ENCODE data around the gene TATDN2.

The TATDN2 gene

DNA sequence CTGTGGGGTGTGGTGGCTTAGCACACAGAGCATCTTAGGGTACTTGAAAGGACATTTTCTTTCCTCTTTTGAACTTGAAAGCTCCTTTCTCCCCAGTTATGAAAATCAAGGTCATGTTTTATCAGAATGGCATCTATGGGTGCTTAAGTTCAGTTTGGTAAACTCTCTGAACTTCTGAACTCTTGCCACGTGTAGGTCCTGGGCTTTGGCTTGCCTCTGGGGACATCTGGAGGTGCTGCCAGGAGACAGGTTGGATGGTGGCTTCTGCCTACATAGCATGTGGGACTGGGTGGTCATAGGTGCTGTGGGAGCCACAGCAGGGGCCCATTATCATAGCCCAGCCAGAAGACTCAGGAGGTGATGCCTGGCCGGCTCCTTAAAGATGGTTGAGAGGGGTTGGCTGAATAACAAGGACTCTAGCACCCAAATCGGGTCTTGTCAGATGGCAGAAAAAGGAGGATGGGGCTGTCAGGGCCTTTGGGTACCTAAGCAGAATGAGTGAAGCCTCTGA lies 28.9 kb downstream of the TATDN2 start:
- no peak overlapping the region for H3K4me2 ChIP-seq (ENCODE audit: low read length)
- H3K4ac ChIP-seq (ENCODE audit: low read depth, low read length), result no peak overlapping the region
- no peaks in the 10 kb centered on the region for H3K27me3 ChIP-seq (ENCODE audit: insufficient read depth, low read length, poor library complexity)
- H3K4me1 ChIP-seq (ENCODE audit: control insufficient read depth, low read depth, low read length), result no peaks in the 10 kb centered on the region
- no peak overlapping the region for H4K8ac ChIP-seq (ENCODE audit: low read depth, low read length)
- no peak overlapping the region for H2BK120ac ChIP-seq (ENCODE audit: low read depth, low read length)
- no peak overlapping the region for H3K18ac ChIP-seq (ENCODE audit: low read length)
- H4K5ac ChIP-seq (ENCODE audit: low read length), result no peak overlapping the region
- H3K79me2 ChIP-seq (ENCODE audit: control insufficient read depth, insufficient read depth, low read length), result peaks cover 4% of the 10 kb centered on the region
- WGBS (ENCODE audit: extremely low coverage, insufficient coverage, low lambda C conversion rate), result no CpG with 5 or more reads among the region's 3 CpGs
- DNase-seq, result no peak
- no peaks in the 10 kb centered on the region for H3K36me3 ChIP-seq (ENCODE audit: control insufficient read depth, insufficient read depth, low read length)
- no peak overlapping the region for H3K4me3 ChIP-seq (ENCODE audit: low read length)
- no peak overlapping the region for H3K56ac ChIP-seq (ENCODE audit: low read length)
- H3K23ac ChIP-seq (ENCODE audit: low read length), result no peak overlapping the region
- H3K9ac ChIP-seq (ENCODE audit: low read length), result no peak overlapping the region
- peaks cover 4% of the 10 kb centered on the region for H3K79me1 ChIP-seq (ENCODE audit: low read length)
- no peak overlapping the region for H3K27ac ChIP-seq (ENCODE audit: low read depth, low read length)
- no peak overlapping the region for H2AK5ac ChIP-seq (ENCODE audit: low read length)
- H2BK15ac ChIP-seq (replicated peaks; ENCODE audit: low read depth), result no peak overlapping the region
- H2BK5ac ChIP-seq (ENCODE audit: low read length), result no peak overlapping the region

DNA sequence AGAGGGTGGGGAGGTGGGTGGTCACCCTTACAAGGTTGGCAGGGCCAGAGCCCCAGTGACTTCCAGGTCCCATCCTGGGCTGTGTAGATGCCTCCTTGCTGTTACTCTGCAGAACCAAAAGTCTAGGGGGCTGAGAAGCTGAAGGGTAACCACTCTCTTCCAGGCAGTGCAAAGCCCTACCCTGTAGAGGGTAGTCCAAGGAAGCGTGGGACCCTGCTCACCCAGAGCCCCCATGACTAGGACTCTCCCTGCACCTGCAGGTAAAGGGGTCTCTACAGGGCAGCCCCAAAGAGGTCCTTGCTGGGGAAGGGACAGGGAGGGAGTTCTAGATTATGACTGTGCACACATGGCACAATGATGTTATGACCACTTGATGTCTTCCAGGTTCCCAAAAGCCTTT lies 30.2 kb downstream of the TATDN2 start:
- no peak overlapping the region for H3K4ac ChIP-seq (ENCODE audit: low read depth, low read length)
- no peak overlapping the region for H3K18ac ChIP-seq (ENCODE audit: low read length)
- H3K27me3 ChIP-seq (ENCODE audit: insufficient read depth, low read length, poor library complexity), result no peaks in the 10 kb centered on the region
- no peak overlapping the region for H2BK15ac ChIP-seq (replicated peaks; ENCODE audit: low read depth)
- H3K23ac ChIP-seq (ENCODE audit: low read length), result no peak overlapping the region
- no peak overlapping the region for H3K9ac ChIP-seq (ENCODE audit: low read length)
- no peaks in the 10 kb centered on the region for H3K36me3 ChIP-seq (ENCODE audit: control insufficient read depth, insufficient read depth, low read length)
- H2BK5ac ChIP-seq (ENCODE audit: low read length), result no peak overlapping the region
- no peak overlapping the region for H3K4me2 ChIP-seq (ENCODE audit: low read length)
- H3K79me2 ChIP-seq (ENCODE audit: control insufficient read depth, insufficient read depth, low read length), result peaks cover 1% of the 10 kb centered on the region
- no peak overlapping the region for H3K56ac ChIP-seq (ENCODE audit: low read length)
- H3K4me1 ChIP-seq (ENCODE audit: control insufficient read depth, low read depth, low read length), result no peaks in the 10 kb centered on the region
- H4K8ac ChIP-seq (ENCODE audit: low read depth, low read length), result no peak overlapping the region
- no peak overlapping the region for H4K5ac ChIP-seq (ENCODE audit: low read length)
- no CpG with 5 or more reads among the region's 1 CpG for WGBS (ENCODE audit: extremely low coverage, insufficient coverage, low lambda C conversion rate)
- H3K27ac ChIP-seq (ENCODE audit: low read depth, low read length), result no peak overlapping the region
- no peak overlapping the region for H2AK5ac ChIP-seq (ENCODE audit: low read length)
- peaks cover 2% of the 10 kb centered on the region for H3K79me1 ChIP-seq (ENCODE audit: low read length)
- H3K4me3 ChIP-seq (ENCODE audit: low read length), result no peak overlapping the region
- no peak overlapping the region for H2BK120ac ChIP-seq (ENCODE audit: low read depth, low read length)
- DNase-seq, result no peak

DNA sequence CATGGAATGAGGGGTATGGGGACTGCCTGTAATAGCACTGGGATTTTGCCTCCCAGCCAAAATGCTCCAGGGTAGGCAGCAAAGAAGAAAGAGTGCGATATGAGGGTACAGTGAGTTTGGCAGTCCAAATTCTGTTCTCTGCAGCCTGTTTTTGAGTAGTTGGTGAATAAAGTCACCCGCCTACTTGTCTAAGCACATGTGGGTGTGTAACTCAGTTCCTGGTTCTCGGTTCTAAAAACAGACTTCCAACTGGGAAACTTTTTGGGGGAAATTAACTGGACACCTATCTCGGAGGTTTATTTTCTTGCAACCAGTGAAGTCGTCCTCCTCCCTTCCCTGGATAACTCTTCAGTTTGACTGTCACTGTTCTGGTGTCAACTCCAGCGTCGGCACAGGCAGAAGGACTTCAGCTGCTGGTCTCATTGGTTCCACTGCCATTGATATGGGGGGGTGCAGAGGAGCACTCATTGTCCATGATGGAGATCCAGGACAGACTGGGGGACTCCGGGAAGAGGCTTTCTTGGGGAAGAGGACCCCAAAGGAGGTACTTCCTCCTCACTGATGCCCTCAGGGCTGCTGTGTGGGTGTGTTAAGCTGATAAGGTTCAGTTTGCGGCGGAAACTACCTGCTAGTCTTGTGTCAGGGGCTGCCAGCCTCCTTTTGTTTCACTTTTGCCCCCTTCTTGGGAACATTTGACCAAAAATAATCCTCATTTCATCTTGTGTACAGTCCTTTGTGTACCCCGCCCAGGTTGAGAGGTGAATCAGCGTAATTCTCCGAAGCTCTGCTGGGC lies 31.3 kb downstream of the TATDN2 start:
- Histone ChIP-seq H3K9ac (ENCODE audit: low read length) (no peak overlapping the region), H3K4me2 (ENCODE audit: low read length) (no peak overlapping the region), H3K27me3 (ENCODE audit: insufficient read depth, low read length, poor library complexity) (no peaks in the 10 kb centered on the region), H2BK120ac (ENCODE audit: low read depth, low read length) (no peak overlapping the region), H3K79me2 (ENCODE audit: control insufficient read depth, insufficient read depth, low read length) (no peaks in the 10 kb centered on the region), H2BK5ac (ENCODE audit: low read length) (no peak overlapping the region), H3K4me1 (ENCODE audit: control insufficient read depth, low read depth, low read length) (no peaks in the 10 kb centered on the region), H3K56ac (ENCODE audit: low read length) (no peak overlapping the region), H3K27ac (ENCODE audit: low read depth, low read length) (no peak overlapping the region), H3K4me3 (ENCODE audit: low read length) (no peak overlapping the region), H3K4ac (ENCODE audit: low read depth, low read length) (no peak overlapping the region), H3K18ac (ENCODE audit: low read length) (no peak overlapping the region), H2AK5ac (ENCODE audit: low read length) (no peak overlapping the region), H4K5ac (ENCODE audit: low read length) (no peak overlapping the region), H2BK15ac (replicated peaks; ENCODE audit: low read depth) (no peak overlapping the region), H3K36me3 (ENCODE audit: control insufficient read depth, insufficient read depth, low read length) (no peaks in the 10 kb centered on the region), H3K23ac (ENCODE audit: low read length) (no peak overlapping the region), H4K8ac (ENCODE audit: low read depth, low read length) (no peak overlapping the region), H3K79me1 (ENCODE audit: low read length) (no peaks in the 10 kb centered on the region)
- no CpG with 5 or more reads among the region's 13 CpGs for WGBS (ENCODE audit: extremely low coverage, insufficient coverage, low lambda C conversion rate)
- DNase-seq, result no peak

DNA sequence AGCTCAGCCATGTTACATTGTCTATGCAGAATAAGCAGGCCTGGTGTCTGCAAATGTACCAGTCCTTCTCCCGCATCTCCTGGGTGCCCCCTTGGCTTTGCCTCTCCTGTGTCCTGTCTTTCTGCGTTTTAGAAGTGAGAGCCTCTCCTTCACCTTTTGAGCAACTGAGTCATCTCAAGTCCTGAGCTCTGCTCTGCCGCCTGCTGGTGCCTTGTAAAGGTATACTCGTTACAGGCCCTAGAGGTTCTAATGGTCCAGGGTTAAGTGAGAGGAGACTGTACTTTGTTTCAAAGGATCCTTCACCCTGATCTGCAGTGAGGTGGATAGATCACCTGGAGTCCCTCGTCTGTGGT lies 31.9 kb downstream of the TATDN2 start:
- Histone ChIP-seq H4K8ac (ENCODE audit: low read depth, low read length) (no peak overlapping the region), H2BK5ac (ENCODE audit: low read length) (no peak overlapping the region), H3K23ac (ENCODE audit: low read length) (no peak overlapping the region), H4K5ac (ENCODE audit: low read length) (no peak overlapping the region), H3K36me3 (ENCODE audit: control insufficient read depth, insufficient read depth, low read length) (no peaks in the 10 kb centered on the region), H3K4me1 (ENCODE audit: control insufficient read depth, low read depth, low read length) (no peaks in the 10 kb centered on the region), H3K79me1 (ENCODE audit: low read length) (no peaks in the 10 kb centered on the region), H3K27ac (ENCODE audit: low read depth, low read length) (no peak overlapping the region), H3K27me3 (ENCODE audit: insufficient read depth, low read length, poor library complexity) (no peaks in the 10 kb centered on the region), H3K4me2 (ENCODE audit: low read length) (no peak overlapping the region), H3K18ac (ENCODE audit: low read length) (no peak overlapping the region), H3K4ac (ENCODE audit: low read depth, low read length) (no peak overlapping the region), H2AK5ac (ENCODE audit: low read length) (no peak overlapping the region), H3K56ac (ENCODE audit: low read length) (no peak overlapping the region), H2BK120ac (ENCODE audit: low read depth, low read length) (no peak overlapping the region), H3K79me2 (ENCODE audit: control insufficient read depth, insufficient read depth, low read length) (no peaks in the 10 kb centered on the region), H2BK15ac (replicated peaks; ENCODE audit: low read depth) (no peak overlapping the region), H3K4me3 (ENCODE audit: low read length) (no peak overlapping the region), H3K9ac (ENCODE audit: low read length) (no peak overlapping the region)
- DNase-seq, result peak; percentile 39
- no CpG with 5 or more reads among the region's 5 CpGs for WGBS (ENCODE audit: extremely low coverage, insufficient coverage, low lambda C conversion rate)

- no peak overlapping the region for H4K8ac ChIP-seq (ENCODE audit: low read depth, low read length)
- H2BK5ac ChIP-seq (ENCODE audit: low read length), result no peak overlapping the region
- no peaks in the 10 kb centered on the region for H3K27me3 ChIP-seq (ENCODE audit: insufficient read depth, low read length, poor library complexity)
- no peak overlapping the region for H3K23ac ChIP-seq (ENCODE audit: low read length)
- no peak overlapping the region for H3K18ac ChIP-seq (ENCODE audit: low read length)
- no peak for DNase-seq
- no peak overlapping the region for H3K9ac ChIP-seq (ENCODE audit: low read length)
- no peak overlapping the region for H3K4me2 ChIP-seq (ENCODE audit: low read length)
- no peak overlapping the region for H3K56ac ChIP-seq (ENCODE audit: low read length)
- no CpG with 5 or more reads among the region's 6 CpGs for WGBS (ENCODE audit: extremely low coverage, insufficient coverage, low lambda C conversion rate)
- H3K4me3 ChIP-seq (ENCODE audit: low read length), result no peak overlapping the region
- no peak overlapping the region for H2AK5ac ChIP-seq (ENCODE audit: low read length)
- H2BK120ac ChIP-seq (ENCODE audit: low read depth, low read length), result no peak overlapping the region
- H3K79me2 ChIP-seq (ENCODE audit: control insufficient read depth, insufficient read depth, low read length), result no peaks in the 10 kb centered on the region
- H3K4ac ChIP-seq (ENCODE audit: low read depth, low read length), result no peak overlapping the region
- no peak overlapping the region for H2BK15ac ChIP-seq (replicated peaks; ENCODE audit: low read depth)
- no peak overlapping the region for H4K5ac ChIP-seq (ENCODE audit: low read length)
- H3K4me1 ChIP-seq (ENCODE audit: control insufficient read depth, low read depth, low read length), result no peaks in the 10 kb centered on the region
- H3K79me1 ChIP-seq (ENCODE audit: low read length), result no peaks in the 10 kb centered on the region
- no peaks in the 10 kb centered on the region for H3K36me3 ChIP-seq (ENCODE audit: control insufficient read depth, insufficient read depth, low read length)
- no peak overlapping the region for H3K27ac ChIP-seq (ENCODE audit: low read depth, low read length)
Observed at GRCh38 chr3:10280571-10280970, 32.3 kb downstream of the TATDN2 start.

- no peaks in the 10 kb centered on the region for H3K27me3 ChIP-seq (ENCODE audit: insufficient read depth, low read length, poor library complexity)
- no peak overlapping the region for H3K23ac ChIP-seq (ENCODE audit: low read length)
- no peak overlapping the region for H3K18ac ChIP-seq (ENCODE audit: low read length)
- no peaks in the 10 kb centered on the region for H3K79me1 ChIP-seq (ENCODE audit: low read length)
- DNase-seq, result no peak
- H2BK120ac ChIP-seq (ENCODE audit: low read depth, low read length), result no peak overlapping the region
- no peaks in the 10 kb centered on the region for H3K36me3 ChIP-seq (ENCODE audit: control insufficient read depth, insufficient read depth, low read length)
- H3K4me1 ChIP-seq (ENCODE audit: control insufficient read depth, low read depth, low read length), result peaks cover 4% of the 10 kb centered on the region
- no peak overlapping the region for H3K4me3 ChIP-seq (ENCODE audit: low read length)
- H3K4me2 ChIP-seq (ENCODE audit: low read length), result no peak overlapping the region
- no peak overlapping the region for H3K4ac ChIP-seq (ENCODE audit: low read depth, low read length)
- no peak overlapping the region for H3K56ac ChIP-seq (ENCODE audit: low read length)
- no CpG with 5 or more reads among the region's 5 CpGs for WGBS (ENCODE audit: extremely low coverage, insufficient coverage, low lambda C conversion rate)
- H2BK15ac ChIP-seq (replicated peaks; ENCODE audit: low read depth), result no peak overlapping the region
- H2AK5ac ChIP-seq (ENCODE audit: low read length), result no peak overlapping the region
- no peak overlapping the region for H4K5ac ChIP-seq (ENCODE audit: low read length)
- H3K9ac ChIP-seq (ENCODE audit: low read length), result no peak overlapping the region
- H4K8ac ChIP-seq (ENCODE audit: low read depth, low read length), result no peak overlapping the region
- H3K79me2 ChIP-seq (ENCODE audit: control insufficient read depth, insufficient read depth, low read length), result no peaks in the 10 kb centered on the region
- H3K27ac ChIP-seq (ENCODE audit: low read depth, low read length), result no peak overlapping the region
- H2BK5ac ChIP-seq (ENCODE audit: low read length), result no peak overlapping the region
Observed at GRCh38 chr3:10281951-10282350, 33.7 kb downstream of the TATDN2 start.

Data from mesendoderm (in vitro differentiated cells).